HG02884 (cell line): ENCODE data around the gene SLC6A7.
A peak's percentile ranks its signal among the peaks of the same experiment; 100 is the strongest.
"Not testable (repeated sequence)": the region's sequence is repeated elsewhere in the genome, so short reads cannot be mapped to it uniquely, and the experiment has no call there.

Source experiments
- ATAC-seq: cut with Tn5 transposase; IDR thresholded peaks from one replicate; pipeline ENCODE4 v1.9.1; 2021; ENCODE audit warnings: mild to moderate bottlenecking, moderate library complexity; ENCODE audit not compliant: unreplicated experiment

SLC6A7 gene

DNA sequence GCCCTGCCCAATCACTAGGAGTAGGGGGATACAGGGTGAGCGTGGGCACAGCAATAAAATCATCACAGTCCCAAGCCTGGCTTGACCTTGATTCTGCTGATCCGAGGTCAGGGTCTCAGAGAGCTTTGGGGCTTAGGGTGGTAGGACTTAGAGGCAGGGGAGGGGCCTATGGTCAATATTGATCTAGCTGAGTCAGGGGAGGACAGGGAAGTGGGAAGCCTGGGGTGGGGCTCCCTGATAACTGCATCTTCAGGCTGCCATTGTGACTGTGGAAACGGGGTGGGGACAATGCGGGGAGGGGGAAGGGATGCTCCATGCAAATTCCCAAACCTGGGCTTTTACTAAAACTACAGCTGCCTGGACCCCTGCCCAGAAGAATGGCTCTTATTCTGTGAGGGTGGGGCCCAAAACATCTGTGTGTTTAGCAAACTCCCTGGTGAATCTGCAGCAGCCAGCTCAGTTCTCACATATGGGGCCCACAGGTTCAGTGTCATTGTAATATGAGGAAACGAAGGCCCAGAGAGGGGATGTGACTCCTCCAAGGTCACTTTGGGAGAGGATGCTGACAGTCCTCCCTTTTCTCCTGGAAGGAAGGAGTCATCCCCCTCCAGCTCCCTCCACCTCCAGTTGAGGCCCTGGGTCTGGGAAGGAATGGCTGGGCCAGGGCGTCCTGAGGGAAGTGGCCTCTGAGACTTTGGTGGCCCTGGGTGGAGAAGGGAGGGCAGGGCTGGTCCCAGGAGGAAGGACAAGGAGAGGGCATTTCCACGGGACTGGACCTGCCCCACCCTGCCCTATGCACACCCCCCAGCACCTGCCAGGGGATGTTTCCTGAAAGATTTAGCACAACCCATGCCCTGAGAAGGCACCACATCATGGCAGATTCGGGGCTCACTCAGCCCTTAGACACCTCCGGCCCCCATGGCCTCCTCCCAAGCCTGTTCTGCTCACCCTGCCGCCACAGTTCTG is 26.4 kb downstream of the SLC6A7 start:
- ATAC-seq, result no peak

DNA sequence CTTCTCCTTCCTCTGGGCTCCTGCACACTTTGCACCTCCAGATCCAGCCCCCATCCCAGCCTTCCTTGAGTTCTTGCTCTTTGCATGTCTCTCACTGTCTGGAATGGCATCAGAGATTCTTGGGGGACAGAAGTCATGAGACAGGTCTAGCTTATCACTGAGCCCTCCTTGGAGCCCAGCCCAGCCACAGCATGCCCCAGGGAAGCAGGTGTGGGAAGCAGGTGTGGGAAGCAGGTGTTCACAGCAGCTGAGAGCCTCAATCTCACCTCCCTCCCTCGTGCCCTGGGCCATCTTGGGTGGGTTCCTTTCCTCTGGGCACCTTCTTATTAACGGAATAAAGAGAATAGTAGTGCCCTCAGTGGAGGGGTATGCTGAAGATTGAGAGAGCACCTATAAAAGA is 27.2 kb downstream of the SLC6A7 start:
- no peak for ATAC-seq

DNA sequence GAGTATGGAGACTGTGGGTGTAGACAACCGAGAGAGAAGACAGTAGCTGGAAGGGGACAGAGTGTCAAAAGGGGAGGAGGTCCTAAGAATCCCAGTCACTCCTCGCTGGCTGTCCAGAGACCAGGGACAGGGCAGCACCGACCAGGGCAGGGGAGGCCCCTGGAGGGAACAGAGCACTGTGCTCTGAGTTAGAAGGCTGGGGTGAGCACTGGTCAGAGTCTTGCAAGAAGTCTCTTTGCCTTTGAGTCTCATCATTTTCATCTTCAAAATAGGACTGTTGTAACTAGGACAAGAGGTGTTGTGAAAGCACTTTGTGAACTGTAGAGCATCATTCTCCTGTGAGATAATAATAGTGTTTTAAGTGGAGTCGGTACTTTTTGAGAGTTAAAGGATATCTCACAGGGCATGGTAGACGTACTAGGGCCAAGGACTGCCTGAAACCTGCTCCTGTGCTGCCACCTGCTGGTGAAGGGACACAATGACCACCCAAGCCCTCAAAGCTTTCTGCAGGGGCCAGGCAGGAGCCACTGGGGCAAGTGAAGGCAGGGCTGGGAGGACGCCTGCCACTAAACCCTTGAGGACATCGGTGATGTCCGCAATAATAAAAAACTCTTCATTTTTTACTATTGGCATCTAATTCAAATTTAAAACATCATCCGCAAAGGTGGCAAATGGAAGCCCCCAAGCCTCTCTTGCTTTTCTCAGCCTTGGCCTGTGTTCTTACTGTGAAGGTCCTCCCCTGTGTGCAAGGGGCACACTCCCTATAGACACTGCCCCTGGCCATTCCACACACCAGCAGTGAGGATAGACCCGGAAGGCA is 28.2 kb downstream of the SLC6A7 start:
- ATAC-seq, result peak; percentile 78

DNA sequence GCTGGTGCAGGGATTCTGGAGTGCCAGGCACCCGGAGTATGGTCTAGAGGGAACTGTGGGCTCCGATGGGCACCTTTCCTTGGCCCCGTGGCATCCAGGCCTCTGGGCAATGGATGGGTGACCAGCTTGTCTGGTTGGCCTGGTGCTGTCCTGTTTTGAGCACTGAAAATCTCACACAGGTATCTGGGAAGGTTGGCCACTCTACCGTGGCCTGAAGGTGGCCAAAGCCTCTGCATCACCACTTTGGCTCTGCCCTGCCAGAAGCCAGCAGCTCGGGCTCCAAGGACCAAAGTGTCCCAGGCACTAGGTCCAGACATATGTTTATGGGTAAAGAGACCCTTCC is 28.8 kb downstream of the SLC6A7 start:
- ATAC-seq, result no peak

DNA sequence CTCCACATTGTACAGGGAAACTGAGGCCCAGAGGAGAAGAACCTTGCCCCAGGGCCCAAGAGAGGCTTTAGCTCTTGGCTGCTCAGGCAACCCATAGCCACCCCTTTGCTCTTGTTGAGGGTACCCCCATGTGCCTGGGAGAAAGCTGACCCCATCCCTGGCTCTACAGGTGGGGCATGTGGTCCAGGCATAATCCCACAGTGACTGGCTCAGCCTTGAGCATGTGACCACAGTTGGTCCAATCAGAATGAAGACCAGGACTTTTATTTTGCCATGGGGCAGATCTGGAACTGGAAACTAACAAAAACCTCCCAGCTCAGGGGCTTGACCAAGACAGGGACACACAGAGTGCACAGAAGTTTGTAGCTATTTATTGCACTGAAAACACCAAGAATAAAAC is 29.3 kb downstream of the SLC6A7 start:
- no peak for ATAC-seq

DNA sequence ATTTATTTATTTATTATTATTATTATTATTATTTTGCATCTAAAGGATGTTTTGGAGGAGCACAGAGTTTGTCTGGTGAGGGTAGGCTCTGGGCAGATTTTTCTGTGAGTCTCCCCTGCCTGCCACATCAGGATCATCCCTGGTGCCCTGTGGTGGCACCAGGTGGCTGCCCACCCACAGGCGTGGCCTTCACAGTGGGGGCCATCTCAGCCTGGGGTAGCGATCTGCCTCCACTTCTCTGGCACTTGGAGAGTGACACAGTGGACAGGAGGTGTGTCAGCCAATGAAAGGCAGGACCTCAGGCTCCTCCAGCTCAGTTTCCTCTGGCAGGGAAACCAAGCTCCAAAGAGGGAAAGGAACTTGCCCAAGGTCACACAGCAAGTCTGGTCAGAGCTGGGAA is 30.0 kb downstream of the SLC6A7 start:
- ATAC-seq, result no peak

DNA sequence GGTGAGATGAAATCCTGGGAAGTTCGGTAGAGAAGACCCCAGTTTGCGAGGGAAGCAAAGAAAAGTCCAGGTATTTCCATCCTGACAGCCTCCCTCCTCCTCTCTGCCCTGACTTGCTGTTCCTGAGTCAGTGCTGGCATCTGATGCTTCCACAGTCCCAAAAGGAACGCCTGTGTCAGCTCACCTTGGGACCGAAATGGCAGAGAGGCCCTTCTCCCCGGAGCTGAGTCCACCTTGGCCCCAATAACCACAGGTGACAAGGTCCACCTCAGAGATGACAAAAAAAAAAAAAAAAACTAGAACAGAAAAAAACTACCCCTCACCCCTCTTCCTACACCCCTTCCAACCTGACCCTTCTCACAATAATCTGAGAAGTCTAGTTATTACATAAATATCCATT is 31.6 kb downstream of the SLC6A7 start:
- no peak for ATAC-seq

DNA sequence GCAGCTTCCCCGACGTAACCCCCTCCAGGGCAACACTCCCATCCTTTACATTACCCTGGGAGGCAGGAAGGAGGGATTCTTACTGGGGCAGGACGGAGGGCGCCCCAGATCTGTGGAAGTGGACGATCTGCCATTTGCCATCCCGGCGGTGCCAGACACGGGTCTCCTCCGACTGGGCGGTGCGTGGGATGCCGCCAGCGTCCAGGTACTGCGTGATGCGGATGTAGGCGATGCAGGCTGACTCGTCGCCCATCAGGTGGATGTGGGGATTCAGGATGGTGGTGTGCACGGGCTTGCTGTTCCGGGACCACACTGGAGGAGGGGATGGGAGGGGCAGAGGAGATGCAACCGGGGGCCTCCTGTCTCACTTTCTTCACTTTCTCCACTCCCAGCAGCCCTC is 33.0 kb downstream of the SLC6A7 start:
- ATAC-seq, result no peak

DNA sequence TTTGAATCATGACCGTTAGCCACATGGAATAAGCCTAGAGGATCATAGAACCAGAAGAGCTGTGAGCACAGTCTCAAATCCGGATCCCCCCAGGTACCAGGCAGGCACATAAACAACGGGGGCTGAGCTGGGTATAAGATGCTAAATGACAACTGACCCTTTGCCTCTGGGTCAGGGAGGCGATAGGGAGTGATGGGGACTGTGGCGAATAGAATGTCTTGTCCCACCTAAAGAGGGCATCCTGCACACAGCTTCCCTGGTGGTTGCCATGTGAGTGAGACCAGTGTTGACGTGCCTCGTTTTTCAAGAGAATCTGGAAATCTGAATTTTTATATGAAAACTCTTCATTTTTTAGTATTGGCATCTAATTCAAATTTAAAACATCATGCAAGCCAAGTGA is 33.6 kb downstream of the SLC6A7 start:
- ATAC-seq, result no peak

DNA sequence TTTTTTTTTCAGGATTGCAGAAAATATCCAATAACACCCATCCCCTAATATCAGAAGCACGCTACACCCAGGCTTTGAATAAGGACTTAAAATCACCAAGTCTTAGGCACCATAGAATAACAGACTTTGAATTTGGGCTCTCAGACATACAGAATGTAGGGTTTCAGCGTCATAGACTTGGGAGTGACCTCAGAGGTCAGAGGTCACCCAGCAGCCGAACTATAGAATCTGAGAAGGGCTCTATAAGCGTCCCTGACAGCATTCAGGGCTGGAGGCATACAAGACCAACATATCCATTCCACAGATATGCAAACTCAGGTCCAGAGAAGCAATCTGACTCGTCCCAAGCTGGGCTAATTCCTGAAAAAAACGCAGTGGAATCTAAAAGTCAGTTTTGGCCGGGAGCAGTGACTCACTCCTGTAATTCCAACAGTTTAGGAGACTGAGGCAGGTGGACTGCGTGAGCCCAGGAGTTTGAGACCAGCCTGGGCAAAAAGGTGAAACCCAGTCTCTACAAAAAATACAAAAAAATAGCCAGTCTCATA is 34.7 kb downstream of the SLC6A7 start:
- no peak for ATAC-seq

DNA sequence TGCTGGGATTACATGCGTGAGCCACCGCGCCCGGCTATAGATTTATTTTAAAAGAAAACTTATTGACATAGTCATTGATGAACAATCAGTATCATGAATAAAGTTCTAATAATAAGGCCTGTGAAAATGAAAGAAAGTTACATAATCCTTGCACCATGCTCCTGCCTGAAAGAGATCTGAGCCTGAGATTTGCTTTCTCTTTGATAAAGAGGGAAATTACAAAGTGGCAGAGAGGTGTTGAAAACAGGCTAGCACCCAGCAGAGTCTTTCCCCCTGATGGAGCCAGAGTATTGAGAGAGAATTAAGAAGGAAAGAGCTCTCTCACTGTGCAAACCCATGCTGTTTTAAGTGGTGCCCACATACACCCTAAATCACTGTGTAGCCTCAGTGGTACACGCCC is 37.2 kb downstream of the SLC6A7 start:
- no peak for ATAC-seq

DNA sequence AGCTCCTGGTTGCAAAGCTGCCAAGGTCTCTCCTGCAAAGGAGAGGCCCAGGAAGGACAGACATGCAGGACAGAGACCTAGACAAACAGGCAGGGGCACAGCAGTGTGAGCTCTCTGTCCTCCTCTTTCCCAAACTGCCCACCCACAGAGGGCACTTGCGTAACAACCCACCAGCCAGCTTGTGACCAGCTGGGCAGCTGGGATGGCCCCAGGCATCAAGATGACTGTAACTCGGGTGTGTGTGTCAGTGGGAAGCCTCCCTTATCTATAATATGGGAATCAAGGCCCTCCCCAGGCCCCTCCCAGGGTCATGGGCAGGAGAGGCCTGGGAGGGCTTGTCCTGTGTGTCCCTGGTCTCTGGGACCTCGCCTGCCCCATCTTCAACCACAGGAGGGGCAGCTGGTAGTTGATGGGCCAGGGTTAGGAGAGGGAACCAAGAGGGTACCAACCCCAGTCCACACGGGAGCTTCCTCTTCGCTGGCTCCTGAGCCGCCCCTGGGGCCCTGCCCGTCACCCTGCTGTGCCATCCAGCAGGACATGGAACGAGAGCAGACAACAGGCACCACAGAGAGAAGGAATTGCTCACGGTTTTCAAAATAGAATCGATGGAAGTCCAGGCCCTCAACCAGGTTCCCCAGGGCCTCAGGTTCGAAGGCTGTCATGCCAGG is 37.9 kb downstream of the SLC6A7 start:
- ATAC-seq, result no peak

DNA sequence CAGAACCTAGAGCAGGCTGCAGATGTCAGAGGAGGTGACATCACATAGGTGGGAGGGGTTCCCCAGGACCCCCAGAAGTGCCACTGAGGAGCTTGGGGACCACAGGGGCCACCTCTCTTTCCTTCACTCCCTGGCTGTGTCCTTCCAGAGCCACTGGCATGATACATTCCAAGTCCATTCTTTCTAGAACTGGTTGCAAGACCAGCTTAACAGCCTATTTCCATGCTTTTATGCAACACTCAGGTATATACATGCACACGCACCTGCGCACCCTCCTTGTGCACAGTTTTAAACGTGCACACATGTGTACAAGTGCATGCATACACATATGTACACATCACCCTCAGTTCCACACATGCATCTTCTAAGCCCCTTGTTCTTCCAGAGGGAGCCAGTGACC is 39.7 kb downstream of the SLC6A7 start:
- ATAC-seq, result no peak

DNA sequence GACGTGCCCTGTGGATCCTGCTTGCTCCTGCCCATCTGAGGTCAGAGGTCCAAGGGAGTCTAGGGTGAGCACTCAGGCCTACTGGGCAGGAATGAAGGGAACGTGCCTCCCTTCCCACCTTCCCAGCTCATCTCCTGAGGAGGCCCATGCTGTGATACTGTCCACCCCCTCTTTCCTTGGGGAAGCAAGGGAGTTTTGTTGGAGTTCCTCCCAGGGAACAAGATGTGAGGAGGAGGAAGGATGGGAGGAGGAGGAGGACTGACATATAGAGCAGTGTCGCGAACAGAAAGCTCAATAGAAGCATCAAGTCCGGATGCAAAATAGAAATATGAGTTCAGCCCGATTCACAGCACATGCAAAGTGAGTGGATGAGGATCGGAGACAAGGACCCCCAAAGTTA is 41.0 kb downstream of the SLC6A7 start:
- no peak for ATAC-seq

DNA sequence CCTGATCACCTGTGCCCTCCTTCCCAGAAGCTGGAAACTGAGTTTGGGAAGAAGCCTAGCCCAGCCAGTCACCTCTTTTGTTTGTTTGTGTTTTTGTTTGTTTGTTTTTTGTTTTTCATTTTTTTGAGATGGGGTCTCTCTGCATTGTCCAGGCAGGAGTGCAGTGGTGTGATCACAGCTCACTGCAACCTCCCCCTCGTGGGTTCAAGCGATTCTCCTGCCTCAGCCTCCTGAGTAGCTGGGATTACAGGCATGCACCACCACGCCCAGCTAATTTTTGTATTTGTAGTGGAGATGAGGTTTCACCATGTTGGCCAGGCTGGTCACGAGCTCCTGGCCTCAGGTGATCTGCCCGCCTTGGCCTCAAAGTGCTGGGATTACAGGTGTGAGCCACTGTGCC is 43.8 kb downstream of the SLC6A7 start:
- not testable (repeated sequence) for ATAC-seq

DNA sequence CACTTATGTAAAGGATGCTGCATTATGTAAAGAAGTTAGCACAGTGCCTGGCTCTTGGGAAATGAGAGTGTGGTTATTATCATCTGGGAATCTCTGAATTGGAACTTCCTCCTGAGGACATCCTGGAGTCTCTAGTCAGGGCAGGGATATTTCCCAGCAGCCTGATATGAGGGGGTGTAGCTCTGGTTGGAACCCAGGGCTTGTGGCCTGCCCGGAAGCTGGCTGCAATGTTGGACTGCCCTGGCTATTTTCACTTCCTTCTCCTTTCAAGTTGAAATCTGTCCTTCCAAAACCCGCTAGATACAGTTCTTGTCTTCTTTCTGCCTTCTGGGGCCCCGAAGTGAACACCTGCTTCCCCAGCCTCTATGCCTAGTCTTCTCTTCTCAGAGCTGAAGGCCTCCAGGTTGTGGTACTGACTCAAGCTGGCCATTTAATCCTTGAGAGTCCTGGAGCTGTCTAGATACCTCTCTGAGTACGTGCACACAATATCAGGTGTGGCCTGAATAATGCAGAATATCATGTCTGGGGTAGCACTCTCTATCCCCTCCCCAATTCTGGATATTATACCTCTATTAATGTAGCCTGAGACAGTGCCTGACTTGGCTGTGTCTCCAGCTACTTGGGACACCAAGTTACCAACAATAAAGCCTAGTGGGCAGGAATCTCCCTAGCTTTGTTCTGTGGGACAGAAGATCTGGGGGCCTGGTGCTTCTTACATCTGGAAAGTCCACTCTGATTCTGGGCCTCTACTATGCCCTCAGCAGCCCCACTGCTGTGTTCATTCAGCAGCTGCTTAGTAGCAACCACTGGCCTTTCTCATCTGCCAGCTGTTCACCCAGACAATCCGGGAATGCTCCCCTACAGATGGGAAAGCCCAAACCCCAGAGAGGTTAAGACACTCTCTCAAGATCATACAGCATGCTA is 45.0 kb downstream of the SLC6A7 start:
- no peak for ATAC-seq

DNA sequence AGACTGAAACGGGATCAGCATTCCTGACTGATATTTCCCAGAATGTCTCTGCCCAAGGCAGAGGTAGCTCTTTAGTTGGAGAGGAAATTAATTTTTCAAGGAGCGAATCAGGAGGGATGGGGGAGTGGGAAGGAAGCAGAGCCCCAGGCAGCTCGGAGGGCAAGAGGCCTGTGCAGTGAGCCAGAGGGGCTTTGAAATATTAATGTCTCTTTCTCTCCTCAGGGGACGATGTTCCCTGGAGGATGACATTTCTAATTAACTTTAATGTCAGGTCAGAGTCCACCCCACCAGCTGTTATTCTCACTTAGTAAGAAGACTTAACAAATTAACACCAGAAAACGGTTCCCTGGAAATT is 45.6 kb downstream of the SLC6A7 start:
- no peak for ATAC-seq

DNA sequence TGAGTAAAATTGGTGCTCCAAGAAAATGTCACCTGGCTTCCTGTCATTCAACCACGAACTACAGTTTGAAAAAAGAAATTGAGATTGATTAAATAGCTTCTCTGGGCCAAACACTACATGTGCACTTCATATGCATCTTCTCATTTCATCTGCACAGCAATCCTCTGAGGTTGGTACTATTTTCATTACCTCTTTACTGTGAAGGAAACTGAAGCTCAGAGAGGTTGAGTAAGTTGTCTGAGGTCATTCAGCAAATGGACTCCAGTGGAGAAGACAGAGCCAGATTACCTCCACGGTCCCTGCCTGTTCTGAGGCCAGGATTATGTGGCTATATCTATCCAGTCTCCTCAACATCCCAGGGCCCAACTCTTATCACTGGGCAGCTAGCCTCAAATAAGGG is 46.5 kb downstream of the SLC6A7 start:
- ATAC-seq, result no peak

DNA sequence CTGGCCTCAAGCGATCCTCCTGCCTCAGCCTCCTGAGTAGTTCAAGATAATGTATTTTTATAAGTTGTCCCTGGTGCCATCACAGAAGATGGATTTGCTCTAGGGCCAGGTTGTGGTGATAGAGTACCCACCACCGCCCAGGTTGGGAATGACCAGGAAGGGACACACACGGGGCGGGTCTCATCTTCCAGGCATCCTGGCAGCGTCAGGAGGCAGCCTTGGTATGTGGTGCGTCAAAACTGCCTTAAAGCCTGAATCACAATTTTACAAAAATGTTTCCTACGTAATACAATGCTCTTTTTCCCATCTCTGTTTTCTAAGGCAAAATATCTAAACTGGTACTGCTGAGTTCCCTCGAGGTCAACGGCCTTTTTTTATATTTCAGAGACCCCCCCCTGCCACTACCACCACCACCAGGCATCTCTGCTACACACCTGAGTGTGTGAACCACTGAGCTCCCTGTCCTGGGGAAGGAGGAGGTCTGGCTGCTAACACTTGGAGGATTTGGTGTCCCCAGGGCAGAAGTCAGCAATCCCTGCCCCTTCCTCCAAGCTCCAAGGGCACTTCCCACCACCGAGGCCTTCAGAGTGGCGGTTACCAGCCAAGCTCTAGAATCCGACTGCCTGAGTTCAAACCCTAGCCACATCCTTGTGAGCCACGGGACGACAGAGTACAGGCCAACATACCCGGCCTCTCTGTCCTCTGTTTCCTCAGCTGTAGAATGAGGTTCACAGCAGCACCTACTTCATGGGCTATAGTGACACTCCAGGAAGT is 47.3 kb downstream of the SLC6A7 start:
- ATAC-seq, result no peak

DNA sequence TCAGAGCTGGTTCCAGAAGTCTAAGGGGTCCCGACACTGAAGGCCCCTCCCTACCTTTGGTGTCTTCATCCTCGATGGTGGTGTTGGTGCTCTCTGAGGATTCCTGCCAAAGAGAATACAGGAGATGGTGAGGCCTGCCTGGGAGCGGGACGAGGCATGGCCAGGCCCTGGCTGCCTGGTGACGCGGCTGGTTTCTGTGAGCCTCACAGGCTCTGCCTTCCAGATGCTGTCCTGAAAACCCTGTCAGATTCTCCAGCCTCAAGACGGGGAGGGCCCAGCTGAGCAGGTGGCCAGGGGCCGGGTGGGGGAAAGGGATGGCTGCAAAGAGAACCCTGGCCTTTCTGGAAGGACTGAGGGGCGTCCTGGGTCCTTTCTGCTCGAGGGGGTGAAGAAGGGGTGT is 48.8 kb downstream of the SLC6A7 start:
- no peak for ATAC-seq
